RCC 7860 (cell line): ENCODE measurements around the gene ACOX2.
A peak's percentile ranks its signal among the peaks of the same experiment; 100 is the strongest.

Experiments
- DNase-seq: peaks from one replicate; pipeline ENCODE4 v3.0.0-alpha.2; 2015; ENCODE audit warnings: low spot score
- FAIRE-seq: peaks from 2 replicates; lab custom pipeline; 2012; peaks lifted over from hg19 to GRCh38; lab: Jason Lieb, UNC

The ACOX2 gene

DNA sequence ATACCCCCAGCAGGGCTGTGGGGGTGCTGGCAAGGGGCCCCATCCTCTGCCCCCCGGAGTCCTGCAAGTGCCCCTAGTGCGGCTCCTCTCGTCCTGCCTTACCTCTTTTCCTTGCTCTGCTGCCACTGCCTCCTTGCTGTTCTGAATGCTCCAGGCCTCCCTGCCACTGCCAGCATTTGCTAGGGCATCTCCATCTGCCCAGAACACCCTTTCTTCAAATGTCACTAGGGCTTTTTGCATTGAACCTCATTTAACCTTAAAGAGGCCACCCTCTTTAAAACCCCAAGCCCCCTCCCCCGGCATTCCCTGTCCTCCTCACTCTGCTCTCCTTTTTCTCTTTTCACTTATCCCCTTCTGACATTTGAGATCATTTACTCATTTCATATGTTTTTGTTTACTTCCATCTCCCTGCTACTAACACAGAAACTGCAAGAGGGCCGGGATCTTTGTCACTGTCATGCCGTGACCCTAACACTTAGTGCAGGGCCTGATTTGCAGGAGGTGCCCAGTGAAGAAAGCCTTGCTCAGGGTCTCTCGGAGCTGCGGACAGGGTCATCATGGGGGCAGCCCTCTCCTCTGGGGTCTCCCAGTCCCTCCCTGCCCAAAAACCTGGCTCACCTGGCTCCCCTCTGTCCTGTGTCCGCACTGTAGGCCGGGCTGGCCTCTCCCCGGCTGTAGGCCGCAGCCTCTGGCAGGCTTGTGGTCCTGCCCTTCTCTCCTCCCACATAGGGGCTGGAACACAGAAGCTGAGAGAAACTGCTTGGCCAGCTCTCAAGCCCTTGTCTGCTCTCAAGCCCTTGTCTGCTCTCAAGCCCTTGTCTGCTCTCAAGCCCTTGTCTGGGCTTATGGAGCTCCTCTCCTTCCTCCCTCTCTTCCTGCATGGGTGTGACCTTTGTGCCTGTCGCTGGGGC is at the start of gene ACOX2:
Gene ACOX2 (minus strand): TSS at position 690 of the 911 bp plus-strand sequence. CDS start 2,084 bp downstream, outside the sequence.
- DNase-seq (no peak), FAIRE-seq (no peak)

DNA sequence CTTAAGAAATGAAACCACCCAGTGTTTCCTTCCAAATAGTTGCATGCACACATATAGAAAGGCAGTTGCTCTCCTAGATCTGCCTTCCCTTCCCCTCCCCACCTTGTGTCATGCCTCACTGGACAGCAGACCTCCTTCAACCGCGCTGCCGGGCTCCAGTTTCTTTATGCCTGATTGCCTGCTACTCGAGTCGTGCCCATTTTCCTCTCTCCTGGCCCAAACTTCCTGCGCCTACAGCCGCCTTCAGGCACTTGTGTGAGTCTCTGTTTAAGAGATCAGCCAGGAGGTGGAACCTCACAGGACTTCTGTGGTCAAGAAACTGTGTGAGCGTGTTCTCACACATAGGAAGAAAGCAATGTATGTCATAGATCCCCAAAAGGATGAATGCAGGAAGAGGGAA is 49.0 kb upstream of the ACOX2 start:
- DNase-seq (peak; percentile 85), FAIRE-seq (peak; percentile 94)

DNA sequence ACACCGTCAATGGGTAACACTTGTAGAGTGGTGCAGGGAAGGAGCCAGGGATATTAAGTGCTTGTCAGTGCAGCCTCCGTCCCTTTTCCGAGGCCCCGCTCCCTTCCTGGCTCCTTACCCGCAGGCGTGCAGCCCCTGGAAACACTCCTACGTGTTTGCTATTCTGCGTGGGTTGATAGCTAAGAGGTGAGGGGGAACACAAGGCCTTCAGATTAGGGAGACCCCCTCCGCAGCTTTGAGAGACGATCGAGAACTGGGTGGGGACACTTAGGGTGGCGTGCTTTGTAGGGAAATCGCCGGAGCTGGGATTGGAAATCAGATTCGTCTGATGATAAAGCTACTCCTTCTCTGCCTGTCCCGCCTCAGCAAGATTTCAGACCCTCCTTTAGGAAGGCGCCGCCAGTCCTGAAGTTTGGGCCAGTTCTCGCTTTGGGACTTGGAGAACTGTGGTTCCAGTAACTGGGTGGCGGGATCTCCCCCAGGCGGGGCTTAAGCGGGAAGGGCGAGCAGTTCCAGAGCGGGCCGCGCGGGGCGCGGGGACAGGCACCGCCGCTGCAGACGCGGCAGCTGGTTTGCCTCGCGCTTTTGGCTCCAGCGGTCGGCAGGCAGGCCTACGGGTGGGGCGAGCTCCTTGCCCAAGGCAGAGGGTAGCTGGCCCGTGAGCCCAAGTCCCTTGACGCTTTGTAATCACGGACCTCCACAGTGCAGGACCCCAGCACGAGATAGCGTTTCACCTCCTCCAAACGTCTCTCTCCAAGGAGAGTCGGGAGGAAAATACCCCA is 48.2 kb upstream of the ACOX2 start:
- DNase-seq (peak; percentile 50), FAIRE-seq (no peak)

DNA sequence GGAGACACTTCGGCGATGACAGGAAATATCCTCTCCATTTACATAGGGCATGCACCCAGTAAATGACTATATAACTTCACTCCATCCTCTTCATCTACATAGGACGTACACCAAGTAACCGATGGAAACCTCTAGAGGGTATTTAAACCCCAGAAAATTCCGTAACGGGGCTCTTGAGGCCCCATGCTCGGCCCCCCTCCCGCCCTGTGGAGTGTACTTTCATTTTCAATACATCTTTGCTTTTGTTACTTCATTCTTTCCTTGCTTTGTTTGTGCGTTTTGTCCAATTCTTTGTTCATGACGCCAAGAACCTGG is 47.7 kb upstream of the ACOX2 start:
- no peak for DNase-seq
- no peak for FAIRE-seq

DNA sequence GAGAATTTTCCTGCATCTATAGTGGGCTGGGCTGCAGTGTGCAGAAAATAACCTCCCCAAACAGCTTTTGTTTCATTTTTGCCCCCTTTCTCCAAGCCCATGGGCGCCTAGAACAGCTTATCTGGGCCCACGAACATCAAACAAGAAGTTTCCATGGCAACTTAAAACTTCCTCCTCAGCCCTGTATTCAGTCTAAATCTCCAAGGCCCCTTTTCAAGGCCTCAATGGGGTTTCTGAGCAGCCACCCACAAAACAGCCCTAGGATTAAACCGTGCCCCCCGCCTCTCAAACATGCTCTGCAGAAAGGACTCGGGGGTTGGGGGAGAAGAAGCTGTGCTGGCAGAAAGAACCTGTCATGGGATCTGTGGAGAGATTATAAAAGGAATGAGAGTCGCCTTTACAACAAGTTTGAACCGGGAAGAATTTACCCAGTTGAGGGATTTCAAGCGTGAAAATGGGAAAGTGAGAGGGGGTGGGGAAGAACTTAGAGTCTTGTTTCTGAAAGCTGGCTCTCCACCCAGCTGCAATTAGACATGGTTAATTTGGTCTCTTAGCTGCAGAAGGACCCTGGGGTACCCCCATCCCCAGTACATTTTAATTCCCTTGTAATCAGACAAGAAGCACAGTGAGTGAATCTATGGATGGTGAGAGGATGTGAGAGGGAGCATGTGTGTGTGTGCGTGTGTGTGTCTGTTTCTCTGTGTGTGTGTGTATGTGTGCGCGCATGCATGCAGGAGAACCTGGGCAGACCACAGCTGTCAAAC is 44.5 kb upstream of the ACOX2 start:
- DNase-seq (no peak), FAIRE-seq (no peak)

DNA sequence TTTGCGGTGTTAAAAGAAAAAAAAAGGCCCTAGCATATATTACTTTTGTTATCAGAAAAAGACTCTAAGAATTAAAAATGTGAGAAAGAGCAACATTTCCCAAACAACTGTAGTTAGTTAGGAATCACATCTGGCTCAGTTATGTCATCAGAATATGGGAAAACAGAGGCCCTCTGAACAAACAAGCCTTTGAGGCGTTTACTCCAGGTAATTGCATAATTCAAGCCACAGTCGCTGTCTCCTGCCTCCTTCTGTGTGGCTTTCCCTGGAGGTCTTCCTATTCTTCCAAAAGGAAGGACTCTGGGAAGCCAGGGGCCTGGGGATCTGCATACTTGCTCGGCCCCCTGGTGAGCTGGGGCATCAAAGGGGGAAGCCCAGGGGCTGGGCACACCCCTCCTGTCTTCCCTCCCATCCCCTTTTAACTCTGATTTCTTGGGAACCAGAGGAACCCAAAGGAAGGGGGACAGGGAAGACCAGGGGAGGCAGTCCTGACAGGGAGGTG is 43.9 kb upstream of the ACOX2 start:
- no peak for FAIRE-seq
- DNase-seq: no peak

DNA sequence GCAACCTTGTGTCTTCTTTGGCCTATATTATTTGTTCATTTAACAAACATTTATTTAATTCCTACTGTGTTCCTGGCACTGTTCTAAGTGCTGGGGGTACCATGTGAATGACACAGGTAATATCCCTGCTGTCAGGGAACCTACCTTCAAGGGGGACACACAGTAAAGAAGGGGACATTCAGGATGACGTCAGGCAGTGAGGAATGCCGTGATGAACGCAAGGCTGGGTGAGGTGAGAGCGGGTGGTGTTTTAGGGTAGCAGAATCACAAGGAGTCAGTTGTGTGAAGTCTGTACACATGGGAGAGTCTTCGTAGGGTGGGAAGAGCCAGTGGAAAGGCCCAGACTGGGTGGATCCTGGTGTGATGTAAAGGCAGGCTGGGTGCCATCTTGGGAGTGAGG is 41.9 kb upstream of the ACOX2 start:
- no peak for FAIRE-seq
- no peak for DNase-seq

DNA sequence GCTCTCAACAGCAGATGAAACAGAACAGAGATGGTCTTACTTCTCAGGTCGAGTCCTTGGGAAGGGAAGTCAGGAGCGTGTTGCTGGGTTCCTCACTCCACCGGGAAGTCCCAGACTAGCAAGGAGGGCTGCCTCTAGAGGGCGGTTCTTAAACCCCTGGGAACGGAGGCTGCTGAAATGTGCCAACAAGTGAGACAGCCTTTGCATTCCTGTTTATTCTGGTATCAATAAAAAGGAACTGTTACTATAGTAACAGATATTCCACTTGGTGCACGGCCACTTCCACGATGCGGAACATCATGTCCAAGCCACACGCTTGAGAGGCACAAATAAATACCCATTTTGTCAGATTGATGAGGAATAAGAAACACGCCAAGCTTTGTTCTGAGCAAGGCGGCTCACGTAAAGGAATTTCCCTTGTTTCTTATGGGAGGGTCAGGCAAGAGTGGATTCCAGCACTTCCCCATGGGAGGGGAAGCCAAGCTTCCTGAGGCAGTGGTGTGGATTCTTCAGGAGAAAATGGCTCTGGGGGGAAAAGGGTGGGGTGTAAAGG is 40.4 kb upstream of the ACOX2 start, which contains the start of gene FAM107A:
Gene FAM107A (minus strand): TSS at position 123 of the 553 bp plus-strand sequence. CDS start 7,531 bp downstream, outside the sequence.
- DNase-seq: no peak
- no peak for FAIRE-seq

DNA sequence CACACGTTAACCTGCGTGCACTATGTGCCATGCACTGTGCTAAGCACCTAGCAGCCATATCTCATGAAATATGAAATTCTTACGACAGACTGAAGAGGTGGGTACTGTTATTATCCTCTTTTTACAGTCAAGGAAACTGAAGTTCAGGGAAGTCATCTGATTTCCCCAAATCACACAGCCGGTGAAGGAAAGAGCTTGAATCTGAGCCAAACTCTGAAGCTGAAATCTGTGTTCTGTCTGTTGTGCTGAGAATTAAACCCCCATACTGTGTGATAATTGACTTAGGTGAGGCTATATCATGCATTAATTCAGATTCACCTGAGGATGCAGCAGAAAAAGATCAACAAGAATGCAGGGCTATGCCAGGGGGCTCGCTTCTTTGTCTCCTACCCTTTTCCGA is 39.7 kb upstream of the ACOX2 start:
- FAIRE-seq: no peak
- DNase-seq: no peak

DNA sequence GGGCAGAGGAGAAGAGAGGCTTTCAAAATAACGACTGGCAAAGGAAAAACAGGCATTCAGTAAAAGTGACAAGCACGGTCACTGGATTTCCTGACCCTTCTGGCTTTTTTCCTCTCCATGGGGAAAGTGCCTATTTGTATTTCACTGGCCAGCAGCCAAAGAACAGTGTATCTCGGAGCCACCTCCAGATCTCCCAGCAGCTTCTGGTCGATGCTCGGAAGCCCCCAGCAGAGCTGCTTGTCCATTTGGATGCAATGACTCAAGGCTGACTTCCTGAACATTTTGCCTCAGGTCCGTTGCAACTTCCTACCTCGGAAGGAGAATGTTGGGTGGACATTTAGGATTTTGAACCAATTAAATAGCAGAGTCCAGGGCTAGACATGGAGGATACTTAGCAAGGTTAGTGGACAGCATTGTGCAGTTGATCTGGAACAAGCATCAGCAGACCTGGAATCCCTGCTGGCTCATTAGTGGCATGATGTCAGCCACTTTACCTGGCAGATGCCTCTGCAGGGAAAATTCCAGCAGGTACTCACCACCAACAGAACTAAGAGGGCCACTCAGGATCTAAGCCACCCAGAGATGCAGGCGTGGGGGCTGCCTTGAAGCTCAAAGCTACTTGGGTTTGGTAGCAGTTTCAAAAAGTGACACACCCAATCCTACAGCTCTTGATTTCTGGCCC is 39.1 kb upstream of the ACOX2 start:
- no peak for FAIRE-seq

DNA sequence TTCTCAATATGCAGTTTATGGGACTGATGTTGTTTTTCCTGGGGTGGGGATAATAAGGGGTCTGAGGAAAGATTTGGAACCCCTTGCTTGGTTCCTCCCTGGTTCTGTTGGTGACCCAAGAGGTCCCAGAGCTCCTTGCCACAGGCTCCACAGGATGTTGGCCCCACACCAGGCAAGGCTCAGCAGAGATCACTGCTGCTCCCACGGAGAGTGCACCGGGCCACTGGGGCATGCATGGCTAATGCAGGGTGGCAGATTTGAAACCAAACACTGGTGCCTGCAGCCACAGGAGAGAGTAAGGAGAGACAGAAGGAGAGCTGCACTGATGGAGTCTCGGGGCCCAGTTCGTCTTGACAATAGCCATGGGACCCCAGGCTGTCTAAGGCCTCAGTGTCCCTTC is 37.7 kb upstream of the ACOX2 start:
- DNase-seq: no peak
- FAIRE-seq: no peak

More for the DNA sequence above, 39.1 kb upstream of the ACOX2 start:
- DNase-seq: no peak

DNA sequence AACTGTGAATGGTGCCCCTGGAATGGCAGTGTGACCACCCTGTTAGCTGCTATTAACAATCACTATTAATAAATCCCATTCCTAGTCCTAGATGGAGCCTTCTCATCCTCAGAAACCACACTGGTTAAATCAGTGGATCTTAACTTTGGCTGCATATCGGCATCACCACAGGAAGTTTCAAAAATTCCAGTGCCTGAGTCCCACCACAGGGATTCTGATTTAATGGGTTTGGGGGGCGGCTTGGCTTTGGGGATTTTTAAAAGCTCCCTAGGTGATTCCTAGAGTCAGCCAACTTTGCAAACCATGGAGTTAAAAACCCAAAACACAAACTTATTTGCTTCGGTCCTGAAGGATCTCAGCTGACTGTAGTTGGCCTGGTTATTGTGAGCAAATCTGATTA is 37.1 kb upstream of the ACOX2 start:
- no peak for DNase-seq
- no peak for FAIRE-seq

DNA sequence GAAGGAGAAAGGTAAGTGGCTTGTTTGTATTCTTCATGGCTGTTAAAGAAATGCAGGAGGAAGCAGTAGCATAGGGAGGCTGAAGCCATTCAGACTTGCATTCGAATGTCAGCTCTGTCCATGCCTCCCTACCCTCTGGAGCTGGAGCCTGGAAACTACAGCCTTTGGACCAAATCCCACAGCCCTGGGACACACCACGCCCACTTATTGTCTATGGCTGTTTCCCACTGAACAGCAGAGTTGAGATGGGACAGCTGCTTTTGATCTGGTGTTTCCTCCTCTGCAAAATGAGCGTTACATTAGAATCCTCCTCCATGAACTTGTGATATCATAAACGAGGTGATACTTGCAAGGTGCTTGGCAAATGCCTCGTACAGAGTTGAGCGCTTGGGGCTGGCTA is 36.6 kb upstream of the ACOX2 start:
- no peak for DNase-seq
- no peak for FAIRE-seq

DNA sequence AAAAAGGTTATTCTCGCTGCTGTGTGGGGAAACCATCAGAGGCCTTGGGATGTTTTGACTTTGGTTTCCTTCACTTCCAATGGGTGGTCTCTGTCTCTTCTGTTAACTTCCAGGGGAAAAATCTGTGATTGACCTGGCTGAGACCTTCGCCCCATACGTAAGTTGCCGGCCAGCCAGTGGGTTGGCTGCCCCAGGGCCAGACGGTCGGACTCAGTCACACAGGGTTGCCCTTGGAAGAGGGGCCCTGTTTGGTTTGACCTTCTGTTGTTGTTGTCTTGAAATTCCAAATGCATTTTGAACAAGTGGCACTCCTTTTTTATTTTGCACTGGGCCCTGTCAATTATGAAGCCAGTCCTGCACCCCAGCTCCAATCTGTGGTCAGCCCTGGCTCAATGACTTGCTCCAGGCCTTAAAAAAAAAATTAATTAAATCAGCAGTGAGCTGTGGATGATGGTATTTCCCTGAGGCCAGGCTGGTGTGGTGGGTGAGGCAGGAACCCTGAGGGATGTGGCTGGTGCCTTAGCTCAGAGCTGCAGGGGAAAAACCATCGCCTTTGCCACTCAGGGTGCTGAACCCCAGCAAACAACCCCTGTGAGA is 35.7 kb upstream of the ACOX2 start:
- DNase-seq (no peak), FAIRE-seq (no peak)

DNA sequence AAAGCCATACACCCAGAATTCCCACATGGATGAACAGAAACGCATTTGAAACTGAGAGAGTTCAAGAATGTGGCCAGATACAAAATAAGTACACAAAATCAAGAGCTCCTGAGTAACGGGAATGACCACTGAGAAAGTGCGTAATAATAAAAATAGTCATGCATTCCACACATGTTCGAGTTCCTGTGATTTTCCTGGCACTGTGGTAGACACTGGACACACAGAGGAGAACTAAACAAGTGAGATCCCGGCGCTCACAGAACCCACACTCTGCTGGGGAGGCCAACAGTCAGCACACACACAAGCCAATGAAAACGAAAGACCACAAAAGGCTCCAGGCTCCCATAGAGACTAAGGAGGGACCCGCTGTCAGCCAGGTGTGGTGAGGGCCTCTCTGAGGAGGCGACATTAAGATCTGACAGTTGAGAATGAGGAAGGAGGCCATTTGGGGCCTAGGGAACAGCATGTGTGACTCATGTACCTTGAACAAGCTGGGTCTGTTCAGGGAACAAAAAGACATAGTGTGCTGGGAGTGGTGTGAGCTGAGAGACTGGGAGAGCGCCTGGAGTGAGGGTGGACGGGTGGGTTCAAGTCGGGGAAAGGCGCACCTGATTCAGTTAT is 35.1 kb upstream of the ACOX2 start:
- FAIRE-seq (no peak), DNase-seq (no peak)

DNA sequence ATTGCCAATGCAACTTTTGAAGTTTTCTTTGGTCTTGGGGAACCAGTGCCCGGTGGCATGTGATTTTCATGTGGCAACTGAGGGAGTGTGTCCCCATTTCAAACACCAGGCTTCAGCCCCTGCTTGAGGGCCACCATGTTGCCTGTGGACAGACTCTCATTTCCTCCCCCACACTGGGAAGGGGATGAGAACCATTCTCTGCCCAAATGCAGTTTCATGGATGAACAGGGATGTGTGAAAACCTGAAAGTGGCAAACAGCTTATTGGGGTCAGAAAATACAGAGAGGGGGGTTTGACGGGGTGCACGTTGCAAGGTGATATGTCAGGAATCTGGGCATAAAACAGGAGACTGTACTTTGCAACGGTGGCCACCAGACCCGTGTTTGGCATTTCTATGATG is 33.9 kb upstream of the ACOX2 start:
- FAIRE-seq: no peak

DNA sequence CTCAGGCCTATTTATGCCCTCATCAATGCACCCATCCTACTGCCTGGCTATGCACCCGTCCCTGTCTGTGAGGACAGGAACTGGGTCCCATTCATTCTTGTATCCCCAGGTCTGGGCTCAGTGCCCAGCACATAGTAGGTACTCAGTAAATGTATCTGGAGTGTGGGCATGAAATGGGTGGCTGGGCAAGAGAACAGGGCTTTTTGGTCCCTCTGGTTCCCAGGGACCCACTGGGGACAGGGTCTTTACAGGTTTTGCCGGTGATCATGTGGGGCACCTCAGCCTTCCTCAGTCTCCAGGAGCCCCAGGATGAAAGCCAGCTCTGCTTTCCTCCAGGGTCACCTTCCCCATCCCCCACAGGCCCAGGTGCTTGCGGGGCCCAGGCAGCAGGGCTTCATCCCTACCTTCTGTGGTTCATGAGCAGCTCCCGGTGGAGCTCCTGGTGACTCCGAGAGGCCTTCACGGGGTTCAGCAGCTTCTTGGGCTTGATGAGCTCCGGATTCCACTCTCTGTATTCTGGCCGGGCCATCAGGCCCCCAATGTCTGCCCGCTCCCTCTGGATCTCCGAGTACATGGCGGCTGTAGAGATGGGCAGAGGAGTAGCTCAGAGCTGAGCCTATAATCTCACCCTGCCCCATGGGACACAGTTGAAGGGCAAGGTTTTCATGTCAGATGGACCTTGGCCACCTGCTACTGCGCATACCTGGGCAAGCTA is 32.5 kb upstream of the ACOX2 start:
- no peak for FAIRE-seq

More for the DNA sequence above, 33.9 kb upstream of the ACOX2 start:
- no peak for DNase-seq

DNA sequence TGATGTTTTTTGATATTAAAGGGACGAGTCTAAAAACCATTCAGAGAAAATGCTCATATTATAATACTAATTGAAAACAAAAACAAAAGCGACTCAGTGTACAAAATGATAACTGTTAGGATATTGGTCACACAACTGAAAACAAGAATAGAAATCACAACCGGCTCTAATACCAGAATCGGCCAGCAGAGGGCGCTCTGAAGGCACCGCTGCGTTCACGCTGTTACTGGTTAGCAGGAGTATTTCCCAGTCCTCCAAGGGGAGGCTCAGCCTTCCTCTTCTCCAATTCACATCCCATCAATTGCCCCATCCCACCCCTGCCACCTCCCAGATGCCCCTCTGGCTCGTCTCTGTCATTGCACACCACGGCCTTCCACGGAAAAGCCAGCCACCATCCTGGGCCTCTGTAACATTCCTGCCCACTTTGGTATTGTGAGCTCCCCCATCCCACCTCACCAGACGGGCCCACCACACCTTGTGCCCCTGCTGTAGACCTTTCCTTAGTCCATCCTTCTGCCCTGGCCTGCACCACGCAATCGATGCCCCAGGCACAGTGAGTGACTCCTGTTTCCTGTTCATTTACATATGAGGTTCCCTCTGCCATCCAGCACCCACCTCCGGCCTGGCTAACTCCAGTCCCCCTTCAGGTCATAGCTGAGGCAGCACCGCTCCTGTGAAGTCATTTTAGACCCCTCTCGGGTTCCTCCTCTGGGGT is 31.7 kb upstream of the ACOX2 start:
- FAIRE-seq: peak; percentile 69

More for the DNA sequence above, 32.5 kb upstream of the ACOX2 start:
- no peak for DNase-seq

More for the DNA sequence above, 31.7 kb upstream of the ACOX2 start:
- DNase-seq: peak; percentile 47
